Lower lobe of right lung (tissue), 2 donors: ENCODE measurements around the gene TPRN. TPM values are rescaled to one million over a fixed set of nuclear protein-coding genes. Genes with fewer than 3 reads are reported as not detected.

Experiments
- ATAC-seq, 2 donors: fragments of 200-7000 bp; cut with Tn5 transposase; one replicate each; pipeline ENCODE4 v1.9.1; 2020 to 2022; ENCODE audit warnings: mild to moderate bottlenecking in 2 of 2, moderate library complexity in 2 of 2
- DNase-seq: peaks from one replicate; pipeline ENCODE4 v3.0.0-alpha.2; 2020
- H3K27ac ChIP-seq: fragments of 200-600 bp; one replicate; pipeline ENCODE4 v1.8.0; 2022
- H3K27me3 ChIP-seq: fragments of 200-600 bp; one replicate; pipeline ENCODE4 v1.8.0; 2022; ENCODE audit warnings: low read depth
- H3K36me3 ChIP-seq: fragments of 200-600 bp; one replicate; pipeline ENCODE4 v1.8.0; 2022; ENCODE audit warnings: mild to moderate bottlenecking
- H3K4me1 ChIP-seq: fragments of 200-600 bp; one replicate; pipeline ENCODE4 v1.8.0; 2022
- H3K4me3 ChIP-seq: fragments of 200-600 bp; one replicate; pipeline ENCODE4 v1.8.0; 2022; ENCODE audit warnings: mild to moderate bottlenecking
- H3K9me3 ChIP-seq: fragments of 200-600 bp; one replicate; pipeline ENCODE4 v1.8.0; 2022
- intact Hi-C: fragments of 100-400 bp; cut with DNase I; formaldehyde crosslinking; loops from one replicate; pipeline ENCODE4 v1.11.0; 2022
- total RNA-seq: library from RNA; stranded (reverse); fragmentation: NEBNext Ultra II Directional; extraction: Animal tissue kit (Norgen Biotek cat#: 25700); gene quantifications from one replicate; pipeline ENCODE4 v1.2.1, GENCODE V29; 2021
- TF ChIP-seq, protein P1 (sequence below): fragments of 200-600 bp; IDR thresholded peaks from one replicate; pipeline ENCODE4 v1.8.0; 2022; ENCODE audit warnings: antibody characterized with exemption, mild to moderate bottlenecking
- donor health status: DM: no; HTN: yes; CAD: no; lungs with severe emphysema.

The TPRN gene
- total RNA-seq, 1 donor from 2014 or later: 17.8 TPM

DNA sequence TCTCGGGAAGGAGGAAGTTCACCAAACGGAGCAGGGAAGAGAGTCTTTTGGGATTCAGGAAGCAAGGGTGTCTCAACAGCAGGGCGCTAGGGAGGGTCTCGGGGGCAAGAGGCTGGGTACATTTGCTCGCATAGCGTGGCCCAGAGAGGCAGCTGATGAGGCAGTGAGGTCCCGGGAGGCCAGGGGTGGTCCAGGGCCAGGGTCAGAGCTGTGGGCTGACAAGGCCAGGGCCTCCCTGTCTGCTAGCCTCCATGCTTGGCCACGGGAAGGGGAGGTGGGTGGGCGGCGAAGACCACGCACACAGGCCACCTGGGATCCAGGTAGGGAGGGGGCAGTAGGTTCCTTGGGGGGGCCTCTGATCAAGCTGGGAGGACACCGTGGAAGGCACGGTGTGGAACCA, 11.0 kb upstream of the TPRN start:
- DNase-seq (no peak), ATAC-seq (no peak)
- H3K4me1 ChIP-seq: peaks cover 7% of the 10 kb centered on the region
- peaks cover 23% of the 10 kb centered on the region for H3K36me3 ChIP-seq
- no peaks in the 10 kb centered on the region for H3K9me3 ChIP-seq
- no peak overlapping the region for H3K27ac ChIP-seq
- no peak overlapping the region for H3K4me3 ChIP-seq
- no peaks in the 10 kb centered on the region for H3K27me3 ChIP-seq
- intact Hi-C loops: no loop called here
- TF ChIP-seq, protein P1, sequence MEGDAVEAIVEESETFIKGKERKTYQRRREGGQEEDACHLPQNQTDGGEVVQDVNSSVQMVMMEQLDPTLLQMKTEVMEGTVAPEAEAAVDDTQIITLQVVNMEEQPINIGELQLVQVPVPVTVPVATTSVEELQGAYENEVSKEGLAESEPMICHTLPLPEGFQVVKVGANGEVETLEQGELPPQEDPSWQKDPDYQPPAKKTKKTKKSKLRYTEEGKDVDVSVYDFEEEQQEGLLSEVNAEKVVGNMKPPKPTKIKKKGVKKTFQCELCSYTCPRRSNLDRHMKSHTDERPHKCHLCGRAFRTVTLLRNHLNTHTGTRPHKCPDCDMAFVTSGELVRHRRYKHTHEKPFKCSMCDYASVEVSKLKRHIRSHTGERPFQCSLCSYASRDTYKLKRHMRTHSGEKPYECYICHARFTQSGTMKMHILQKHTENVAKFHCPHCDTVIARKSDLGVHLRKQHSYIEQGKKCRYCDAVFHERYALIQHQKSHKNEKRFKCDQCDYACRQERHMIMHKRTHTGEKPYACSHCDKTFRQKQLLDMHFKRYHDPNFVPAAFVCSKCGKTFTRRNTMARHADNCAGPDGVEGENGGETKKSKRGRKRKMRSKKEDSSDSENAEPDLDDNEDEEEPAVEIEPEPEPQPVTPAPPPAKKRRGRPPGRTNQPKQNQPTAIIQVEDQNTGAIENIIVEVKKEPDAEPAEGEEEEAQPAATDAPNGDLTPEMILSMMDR: no peak

DNA sequence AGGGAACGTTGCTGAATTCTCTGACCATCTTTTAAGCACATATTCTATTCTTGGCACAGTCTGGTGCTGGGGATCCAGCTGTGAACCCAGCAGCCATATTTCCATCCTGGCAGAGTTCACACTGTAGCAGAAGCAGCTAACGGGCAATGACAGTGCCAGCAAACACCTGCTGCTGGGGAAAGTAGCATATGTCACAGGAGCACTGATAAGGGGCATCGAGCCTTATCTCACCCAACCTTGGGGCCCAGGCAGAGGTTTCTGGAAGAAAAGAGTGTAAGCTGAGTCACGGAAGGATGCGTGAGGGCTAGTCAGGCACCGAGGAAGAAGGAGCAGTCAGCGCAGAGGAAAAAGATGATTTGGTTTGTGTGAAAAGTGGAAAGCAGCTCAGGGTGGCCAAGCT, 6.1 kb upstream of the TPRN start:
- no peak overlapping the region for H3K27ac ChIP-seq
- peaks cover 31% of the 10 kb centered on the region for H3K4me1 ChIP-seq
- peaks cover 8% of the 10 kb centered on the region for H3K36me3 ChIP-seq
- no peaks in the 10 kb centered on the region for H3K9me3 ChIP-seq
- H3K27me3 ChIP-seq: no peaks in the 10 kb centered on the region
- ATAC-seq (no peak), DNase-seq (no peak)
- TF ChIP-seq, protein P1: no peak
- H3K4me3 ChIP-seq: peak overlapping the region; percentile 100
- intact Hi-C loops: no loop called here

DNA sequence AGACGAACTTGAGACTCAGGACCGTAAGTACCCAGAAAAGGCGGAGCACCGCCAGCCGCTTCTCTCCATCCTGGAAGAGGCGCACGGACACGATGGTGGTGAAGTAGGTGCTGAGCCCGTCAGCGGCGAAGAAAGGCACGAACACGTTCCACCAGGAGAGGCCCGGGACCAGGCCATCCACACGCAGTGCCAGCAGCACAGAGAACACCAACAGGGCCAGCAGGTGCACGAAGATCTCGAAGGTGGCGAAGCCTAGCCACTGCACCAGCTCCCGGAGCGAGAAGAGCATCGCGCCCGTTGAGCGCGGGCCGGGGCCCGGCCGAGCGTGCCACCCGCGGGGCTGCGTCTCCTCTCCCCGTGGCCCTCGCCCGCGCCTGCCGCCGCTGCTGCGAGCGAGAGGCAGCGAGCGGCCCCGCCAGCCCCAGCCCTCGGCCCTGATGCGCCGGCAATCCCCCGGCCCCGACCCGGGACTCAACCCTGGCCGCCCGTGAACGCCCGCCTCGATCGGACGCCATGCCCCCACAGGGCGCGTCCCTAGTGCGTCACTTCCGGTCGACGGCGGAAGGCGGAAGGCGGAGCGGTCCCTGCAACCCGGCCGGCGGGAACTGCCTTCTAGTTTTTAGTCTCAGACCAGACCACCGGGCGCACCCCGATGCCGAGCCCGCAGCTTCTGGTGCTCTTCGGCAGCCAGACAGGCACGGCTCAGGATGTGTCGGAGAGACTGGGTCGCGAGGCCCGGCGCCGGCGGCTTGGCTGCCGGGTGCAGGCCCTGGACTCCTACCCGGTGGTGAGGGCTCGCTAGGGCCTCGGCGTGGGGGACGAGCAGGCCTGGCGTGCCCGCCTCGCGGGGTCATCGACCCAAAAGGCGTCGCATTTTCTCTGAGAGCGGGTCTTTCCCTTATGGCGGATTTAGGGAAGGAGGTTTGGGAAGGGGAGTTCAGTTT, 4.9 kb upstream of the TPRN start, which contains the start of the genes NDOR1 and TMEM203:
Gene NDOR1 (plus strand): TSS at position 575 of the 944 bp plus-strand sequence. CDS start 78 bp downstream, at position 653.
Gene TMEM203 (minus strand): TSS at position 523 of the 944 bp plus-strand sequence. CDS start 234 bp downstream, at position 289.
- Histone ChIP-seq H3K27me3 (no peaks in the 10 kb centered on the region), H3K36me3 (peaks cover 8% of the 10 kb centered on the region), H3K9me3 (no peaks in the 10 kb centered on the region), H3K27ac (peak within 1 kb of the TSS; percentile 95), H3K4me1 (peaks cover 35% of the 10 kb centered on the region), H3K4me3 (peak within 1 kb of the TSS; percentile 100)
- ATAC-seq (peak; percentile 76 to 83), DNase-seq (peak; percentile 94)
- intact Hi-C loops: no loop called here
- TF ChIP-seq, protein P1: no peak

DNA sequence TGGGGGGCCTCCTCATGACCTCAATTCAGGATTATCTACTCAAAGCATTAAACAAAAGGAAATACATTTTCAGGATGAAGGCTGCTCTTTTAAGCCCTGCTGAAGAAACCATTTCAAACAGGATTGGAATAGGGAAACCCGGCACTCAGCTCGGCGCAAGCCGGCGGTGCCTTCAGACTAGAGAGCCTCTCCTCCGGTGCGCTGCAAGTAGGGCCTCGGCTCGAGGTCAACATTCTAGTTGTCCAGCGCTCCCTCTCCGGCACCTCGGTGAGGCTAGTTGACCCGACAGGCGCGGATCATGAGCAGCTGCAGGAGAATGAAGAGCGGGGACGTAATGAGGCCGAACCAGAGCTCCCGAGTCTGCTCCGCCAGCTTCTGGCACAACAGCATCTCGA, 4.2 kb upstream of the TPRN start:
- H3K36me3 ChIP-seq: peaks cover 8% of the 10 kb centered on the region
- TF ChIP-seq, protein P1: no peak
- no peak for ATAC-seq

GRCh38 chr9:137202966-137203365, 2.4 kb upstream of the TPRN start:
- Histone ChIP-seq H3K4me3 (no peak overlapping the region), H3K27me3 (no peaks in the 10 kb centered on the region), H3K4me1 (peaks cover 54% of the 10 kb centered on the region), H3K9me3 (no peaks in the 10 kb centered on the region), H3K27ac (no peak overlapping the region), H3K36me3 (no peaks in the 10 kb centered on the region)
- DNase-seq: no peak
- ATAC-seq: no peak
- intact Hi-C loops: no loop called here
- TF ChIP-seq, protein P1: no peak

More for the DNA sequence above, 4.2 kb upstream of the TPRN start:
- no peak for DNase-seq
- Histone ChIP-seq H3K9me3 (no peaks in the 10 kb centered on the region), H3K4me1 (peaks cover 36% of the 10 kb centered on the region), H3K27me3 (no peaks in the 10 kb centered on the region), H3K4me3 (peak overlapping the region; percentile 100), H3K27ac (peak overlapping the region; percentile 95)
- intact Hi-C loops: no loop called here
